T-helper 2 cell (primary cell): ENCODE results near the gene STK39.
A peak's percentile ranks its signal among the peaks of the same experiment; 100 is the strongest.
"Not testable (repeated sequence)": the region's sequence is repeated elsewhere in the genome, so short reads cannot be mapped to it uniquely, and the experiment has no call there.

Experiments
- DNase-seq, 5 experiments: peaks; one replicate each; pipeline versions ENCODE4 v3.0.0 to v3.0.0-alpha.2; 2012 to 2022

The STK39 gene

DNA sequence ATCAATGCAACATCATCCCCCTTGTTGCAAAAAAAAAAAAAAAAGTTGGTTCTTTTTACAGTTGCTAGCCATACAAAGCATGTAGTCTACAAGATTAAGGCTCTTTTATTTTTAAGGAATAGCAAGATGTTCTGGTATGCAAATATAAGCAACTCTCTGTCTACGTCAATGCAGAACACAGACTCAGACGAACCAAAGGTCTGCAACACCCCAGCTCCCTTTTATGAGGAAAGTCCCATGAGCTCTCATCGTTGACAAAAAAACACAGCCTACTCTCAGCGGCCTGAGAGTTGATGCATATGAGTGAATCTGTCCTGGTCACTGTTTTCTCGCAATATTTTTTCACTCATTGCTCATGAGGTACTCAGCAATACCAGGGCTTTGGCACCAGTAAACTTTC is 112.9 kb downstream of the STK39 start:
- DNase-seq: no peak

- DNase-seq: no peak
Measured at GRCh38 chr2:168132389-168132788, 115.0 kb downstream of the STK39 start.

DNA sequence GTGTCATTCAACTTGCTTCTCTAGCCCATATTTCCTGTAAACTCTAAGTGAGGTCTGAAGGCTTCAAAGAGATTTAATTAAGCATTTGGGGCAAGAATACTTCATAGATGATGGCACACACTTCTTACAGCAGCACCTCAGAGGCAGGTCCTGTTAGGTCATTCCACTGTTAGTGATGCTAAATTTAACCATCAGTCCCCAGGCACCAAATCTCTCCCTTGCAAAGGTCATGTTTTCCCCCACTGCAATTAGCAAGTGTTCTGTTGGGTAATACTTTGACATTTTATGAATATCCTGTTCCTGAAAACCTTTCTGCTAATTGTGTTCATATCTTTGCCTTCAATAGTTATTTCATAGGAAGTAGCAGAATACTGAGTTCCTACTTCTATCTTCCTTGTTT is 117.0 kb downstream of the STK39 start:
- DNase-seq: no peak

- no peak for DNase-seq
Measured at GRCh38 chr2:168127371-168127770, 120.0 kb downstream of the STK39 start.

DNA sequence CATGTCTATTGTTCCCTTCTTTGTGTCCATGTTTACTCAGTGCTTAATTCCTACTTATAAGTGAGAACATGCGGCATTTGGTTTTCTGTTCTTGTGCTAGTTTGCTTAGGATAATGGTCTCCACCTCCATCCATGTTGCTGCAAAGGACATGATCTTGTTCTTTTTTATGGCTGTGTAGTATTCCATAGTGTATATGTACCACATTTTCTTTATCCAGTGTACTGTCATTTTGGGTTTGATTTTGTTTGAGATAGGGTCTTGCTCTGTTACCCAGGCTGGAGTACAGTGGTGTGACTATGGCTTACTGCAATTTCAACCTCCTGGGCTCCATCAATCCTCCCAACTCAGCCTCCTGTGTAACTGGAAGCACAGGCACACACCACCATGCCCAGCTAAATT is 125.2 kb downstream of the STK39 start:
- not testable (repeated sequence) for DNase-seq

DNA sequence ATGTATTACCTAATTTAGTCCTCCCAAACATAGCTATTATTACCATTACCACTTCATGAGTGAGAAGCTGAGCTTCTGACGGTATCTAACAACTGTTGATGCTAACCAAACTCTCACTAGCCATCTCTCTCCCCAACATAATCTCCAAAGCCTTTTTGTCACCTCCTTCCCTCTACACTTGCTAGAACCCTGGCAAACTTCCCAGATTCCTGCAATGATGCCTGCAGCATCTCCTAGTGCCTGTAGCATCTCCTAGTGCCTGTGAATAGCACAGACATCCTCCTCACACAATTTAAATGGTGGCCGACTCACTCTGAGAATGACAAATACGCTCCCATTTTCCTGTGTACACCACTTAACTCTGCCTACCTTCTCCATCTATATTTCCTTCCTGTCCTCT is 126.7 kb downstream of the STK39 start:
- DNase-seq: no peak

GRCh38 chr2:168120310-168120709 is 127.1 kb downstream of the STK39 start:
- DNase-seq: no peak

- peak in 1 of 5 experiments; percentile 51 for DNase-seq
Measured at GRCh38 chr2:168119515-168120141, 127.8 kb downstream of the STK39 start.

DNA sequence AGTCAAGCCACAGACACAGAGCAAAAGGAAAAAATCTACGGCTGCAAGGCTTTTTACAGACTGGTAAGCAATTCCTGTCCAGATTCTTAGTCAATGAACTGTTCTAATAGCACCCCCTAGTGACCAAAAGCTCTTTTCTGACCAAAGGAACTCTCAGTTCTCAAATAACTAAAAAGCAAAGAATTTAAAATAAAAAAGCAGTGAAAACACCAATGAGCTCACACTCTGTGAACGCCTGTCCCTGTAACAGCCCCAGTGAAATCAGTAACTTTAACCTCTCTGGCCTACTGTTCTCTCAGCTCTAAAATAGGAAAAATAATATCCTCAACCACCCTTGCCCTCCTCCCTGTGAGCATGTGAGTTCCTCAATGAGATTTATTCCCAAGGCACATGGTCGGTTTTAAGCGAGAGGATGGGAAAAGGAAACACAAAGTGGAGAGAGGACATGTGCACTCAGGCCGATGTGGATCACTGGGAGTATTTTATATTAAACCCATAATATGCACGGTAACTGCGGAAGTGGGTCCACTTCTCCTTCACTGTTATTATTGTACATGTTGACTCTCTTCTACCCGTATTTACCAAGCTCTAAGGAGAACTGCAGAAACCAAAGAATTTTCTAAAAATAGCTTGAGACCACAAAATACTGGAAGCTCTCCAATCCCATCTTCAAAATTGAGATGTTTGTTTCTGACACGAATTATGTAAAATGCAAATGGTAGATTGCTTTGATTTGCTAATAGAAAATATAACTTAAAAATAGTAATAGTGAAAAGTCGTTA is 128.5 kb downstream of the STK39 start:
- peak in 2 of 5 experiments; percentile 5 to 61 for DNase-seq

DNA sequence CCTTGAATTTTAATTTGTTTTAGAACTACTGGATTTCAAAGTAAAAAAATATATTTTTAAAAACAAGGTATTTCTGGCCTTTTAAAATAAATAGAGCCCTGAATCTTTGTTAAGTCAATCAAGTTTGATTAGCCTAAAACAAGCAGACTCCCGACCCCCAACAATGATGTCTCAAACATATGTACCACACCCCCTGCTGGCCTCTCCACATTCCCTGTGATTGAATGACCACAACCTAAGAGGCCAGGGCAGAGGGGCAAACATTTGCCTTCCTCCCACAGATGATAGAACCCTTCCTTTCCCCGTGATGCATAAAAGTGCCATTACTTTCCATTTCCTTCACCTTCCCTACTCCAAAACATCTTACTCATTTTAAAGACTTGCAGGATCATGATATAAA is 130.9 kb downstream of the STK39 start:
- no peak for DNase-seq

DNA sequence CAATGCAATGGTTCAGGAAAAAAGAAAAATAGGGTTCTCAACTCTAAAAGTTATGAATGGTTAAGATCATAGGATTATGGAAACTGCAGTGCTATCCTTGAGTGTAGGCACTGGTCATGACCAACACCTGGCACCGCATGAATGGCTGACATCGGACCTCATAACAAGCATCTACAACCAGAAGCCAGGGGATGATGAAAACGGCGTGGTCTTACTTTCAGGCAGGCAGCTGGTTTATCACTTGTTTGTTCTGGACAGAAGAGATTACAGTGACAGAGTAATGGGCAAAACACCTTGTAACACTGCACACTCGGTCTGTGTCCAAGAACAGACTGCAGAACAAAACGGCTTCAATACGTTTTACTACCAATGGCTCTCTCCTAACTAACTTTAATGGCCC is 132.8 kb downstream of the STK39 start:
- DNase-seq: no peak

DNA sequence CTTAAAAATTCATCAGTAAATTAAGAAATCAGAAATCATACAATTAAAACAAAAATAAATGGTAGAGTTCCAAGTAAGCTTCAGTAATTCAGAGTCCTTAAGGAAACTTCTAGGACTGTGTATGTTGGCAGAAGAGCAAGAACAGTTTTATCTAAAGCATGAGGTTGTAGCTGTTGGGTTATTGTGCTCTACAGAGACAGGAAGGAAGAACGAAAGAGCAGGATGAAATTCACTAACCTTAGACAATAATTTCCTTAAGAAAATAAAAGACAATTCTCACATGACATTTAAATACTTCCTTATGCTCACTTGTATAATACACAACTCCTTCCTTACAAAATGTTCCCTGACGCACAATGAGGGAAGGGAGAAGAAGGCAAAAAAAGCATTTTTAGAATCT is 133.4 kb downstream of the STK39 start:
- no peak for DNase-seq

DNA sequence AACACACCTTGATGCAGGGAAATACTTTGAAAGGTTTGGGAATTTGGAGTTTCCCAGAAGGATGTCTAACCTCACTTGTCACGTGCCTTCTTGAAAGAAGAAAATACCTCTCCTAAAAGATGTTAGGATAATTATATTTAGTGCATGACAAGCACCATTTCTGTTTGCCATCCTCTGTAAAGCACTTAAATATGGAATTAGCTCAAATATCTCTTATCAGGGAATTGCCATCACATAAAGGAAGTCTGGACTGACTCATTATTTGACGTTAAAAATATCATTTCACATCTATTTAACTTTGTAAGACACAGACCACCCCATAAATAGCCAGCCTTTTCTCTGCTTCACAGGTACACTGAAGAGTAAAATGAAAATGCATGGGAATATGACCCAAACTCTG is 140.1 kb downstream of the STK39 start:
- no peak for DNase-seq

- DNase-seq: no peak
Measured at GRCh38 chr2:168105127-168105683, 142.2 kb downstream of the STK39 start.

- no peak for DNase-seq
Measured at GRCh38 chr2:168097431-168097830, 150.0 kb downstream of the STK39 start.

- DNase-seq: no peak
Measured at GRCh38 chr2:168096158-168096557, 151.2 kb downstream of the STK39 start.

- no peak for DNase-seq
Measured at GRCh38 chr2:168091986-168092385, 155.4 kb downstream of the STK39 start.

DNA sequence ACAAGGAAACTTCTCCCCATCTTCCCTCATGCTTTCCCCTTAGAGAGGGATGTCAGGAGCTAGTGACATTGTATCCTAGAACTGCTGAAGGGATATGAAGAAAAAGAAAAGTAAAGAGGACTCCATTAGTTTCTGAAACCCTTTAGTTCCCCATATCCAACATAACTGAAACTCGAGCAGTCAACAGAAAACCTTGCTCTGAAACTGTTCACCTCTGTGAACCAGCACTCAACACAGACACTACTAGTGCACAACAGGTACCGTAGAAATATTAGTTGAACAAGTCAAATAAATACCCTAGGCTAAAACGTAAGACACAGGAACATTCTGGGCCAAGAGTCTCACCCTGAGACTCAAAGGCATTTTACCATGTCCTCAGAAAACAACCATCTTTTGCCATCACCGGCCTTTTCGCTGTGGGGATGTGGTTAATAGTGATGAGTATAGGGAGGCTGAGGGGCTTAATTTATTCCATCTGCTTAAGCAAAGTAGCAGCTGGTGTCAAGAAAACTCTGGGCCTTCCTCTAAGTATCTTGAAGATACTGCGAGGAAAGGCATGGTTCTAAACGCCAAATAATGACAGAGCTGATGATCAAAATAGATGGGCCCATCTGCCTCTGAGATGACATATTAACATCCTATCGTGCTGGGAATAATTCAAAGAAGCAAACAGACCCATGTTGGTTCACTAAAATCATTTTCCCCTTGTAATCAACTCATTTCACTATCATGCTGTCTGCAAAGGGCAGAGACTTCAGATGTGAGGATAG is 156.8 kb downstream of the STK39 start:
- DNase-seq: no peak

DNA sequence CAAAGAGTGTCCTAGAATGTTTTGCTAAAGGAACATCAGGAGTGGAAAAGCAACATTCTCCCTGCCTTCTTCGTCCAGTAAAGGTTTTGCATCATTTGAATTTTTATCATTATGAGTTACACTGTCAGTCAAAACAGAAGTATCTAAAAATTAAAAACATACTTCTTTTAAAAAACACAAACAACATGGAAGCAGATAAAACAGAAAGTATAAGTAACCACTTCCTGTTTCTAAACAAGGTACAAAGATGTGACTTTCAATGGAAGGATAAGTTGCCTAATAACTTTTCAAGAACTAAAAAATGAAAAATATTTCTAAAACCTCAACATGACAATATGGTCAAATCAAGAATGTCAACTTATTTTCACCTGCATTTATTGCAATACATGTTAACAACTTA is 158.2 kb downstream of the STK39 start:
- DNase-seq: peak in 1 of 5 experiments; percentile 61

- no peak for DNase-seq
Measured at GRCh38 chr2:168087401-168087800, 160.0 kb downstream of the STK39 start.

DNA sequence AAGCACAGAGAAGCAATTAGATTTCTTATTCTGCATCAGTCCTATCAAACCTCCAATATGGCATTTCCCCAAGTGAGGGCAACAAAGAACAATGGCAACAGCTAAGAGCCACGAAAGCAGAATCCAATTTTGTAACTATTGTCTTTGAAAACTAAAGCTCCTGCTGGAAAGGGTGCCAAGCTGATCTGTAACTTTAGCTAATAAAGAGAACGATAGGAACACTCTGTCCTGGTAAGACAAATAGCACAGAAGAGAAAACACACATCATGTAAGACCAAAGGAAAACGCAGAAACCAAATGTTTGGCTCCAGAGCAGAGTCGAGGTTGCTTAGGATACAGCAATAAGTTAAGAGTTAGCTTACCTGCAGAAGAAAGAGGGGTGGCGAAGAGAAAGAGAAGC is 160.5 kb downstream of the STK39 start:
- no peak for DNase-seq

DNA sequence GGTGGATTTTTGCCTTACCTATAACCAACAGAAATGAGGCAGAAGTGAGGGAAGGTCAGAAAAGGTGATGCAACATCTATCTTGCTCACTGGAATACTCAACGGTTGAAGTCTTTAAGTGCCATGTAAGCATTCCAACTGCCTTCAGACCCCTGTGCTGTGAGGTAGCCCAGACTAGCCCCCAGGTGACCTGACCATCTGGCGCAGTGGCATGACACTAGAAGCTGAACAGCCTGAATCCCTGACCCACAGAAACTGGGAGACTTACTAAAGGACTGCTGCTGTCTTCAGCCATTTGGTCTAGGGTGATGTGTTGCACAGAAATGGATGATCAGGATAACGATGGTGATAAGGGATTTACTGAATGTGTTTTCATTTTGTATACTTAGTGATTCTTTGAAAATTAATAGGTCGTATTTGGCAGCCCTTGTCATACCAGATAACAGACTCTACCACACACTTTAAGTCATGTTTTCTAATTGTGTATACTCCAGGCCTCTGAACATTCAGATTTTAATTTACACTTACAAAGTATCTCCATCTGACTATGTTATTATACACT is 161.5 kb downstream of the STK39 start:
- no peak for DNase-seq

- DNase-seq: no peak
Measured at GRCh38 chr2:168084288-168084687, 163.1 kb downstream of the STK39 start.
